Vagina (tissue), 2 donors: Measurements from ENCODE around the gene AGPS.

Source experiments
- POLR2AphosphoS5 ChIP-seq, 2 donors: sonication (generic); formaldehyde crosslinking; IDR thresholded peaks; one replicate each; pipeline ENCODE4 v1.9.0; 2017; ENCODE audit warnings: antibody characterized with exemption in 2 of 2, mild to moderate bottlenecking in 2 of 2, low read depth in 1 of 2; ENCODE audit not compliant: insufficient read depth in 1 of 2
- TF ChIP-seq, protein P1 (sequence below), 3 experiments: fragments of 450-650 bp in 2 of 3; fragments of 200-600 bp in 1 of 3; sonication (generic) in 1 of 3; IDR thresholded peaks; one replicate each; pipeline ENCODE4 v1.5.1; 2017 to 2019; ENCODE audit warnings: antibody characterized with exemption in 3 of 3, mild to moderate bottlenecking in 2 of 3, moderate library complexity in 2 of 3

DNA sequence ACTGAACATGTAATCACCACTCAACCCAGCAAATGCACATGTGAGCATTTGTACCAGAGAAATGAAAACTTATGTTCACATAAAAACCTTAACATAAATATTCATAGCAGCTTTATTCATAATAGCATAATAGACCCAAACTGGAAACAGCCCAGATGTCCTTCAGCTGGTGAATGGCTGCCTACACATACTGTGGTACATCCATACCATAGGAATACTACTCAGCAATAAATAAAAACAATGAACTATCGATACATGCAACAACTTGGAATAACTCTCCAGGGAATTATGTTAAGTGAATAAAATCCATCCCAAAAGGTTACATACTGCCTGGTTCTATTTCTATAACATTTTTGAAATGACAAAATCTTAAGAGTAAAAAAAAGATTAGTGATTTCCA lies 140.0 kb downstream of the AGPS start:
- TF ChIP-seq POLR2AphosphoS5 (IDR thresholded peaks at IDR 0.05; ENCODE audit: insufficient read depth in 1 of 2, low read depth in 1 of 2): no peak
- TF ChIP-seq, protein P1, sequence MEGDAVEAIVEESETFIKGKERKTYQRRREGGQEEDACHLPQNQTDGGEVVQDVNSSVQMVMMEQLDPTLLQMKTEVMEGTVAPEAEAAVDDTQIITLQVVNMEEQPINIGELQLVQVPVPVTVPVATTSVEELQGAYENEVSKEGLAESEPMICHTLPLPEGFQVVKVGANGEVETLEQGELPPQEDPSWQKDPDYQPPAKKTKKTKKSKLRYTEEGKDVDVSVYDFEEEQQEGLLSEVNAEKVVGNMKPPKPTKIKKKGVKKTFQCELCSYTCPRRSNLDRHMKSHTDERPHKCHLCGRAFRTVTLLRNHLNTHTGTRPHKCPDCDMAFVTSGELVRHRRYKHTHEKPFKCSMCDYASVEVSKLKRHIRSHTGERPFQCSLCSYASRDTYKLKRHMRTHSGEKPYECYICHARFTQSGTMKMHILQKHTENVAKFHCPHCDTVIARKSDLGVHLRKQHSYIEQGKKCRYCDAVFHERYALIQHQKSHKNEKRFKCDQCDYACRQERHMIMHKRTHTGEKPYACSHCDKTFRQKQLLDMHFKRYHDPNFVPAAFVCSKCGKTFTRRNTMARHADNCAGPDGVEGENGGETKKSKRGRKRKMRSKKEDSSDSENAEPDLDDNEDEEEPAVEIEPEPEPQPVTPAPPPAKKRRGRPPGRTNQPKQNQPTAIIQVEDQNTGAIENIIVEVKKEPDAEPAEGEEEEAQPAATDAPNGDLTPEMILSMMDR (IDR thresholded peaks at IDR 0.05): no peak
